Mesodermal cell (in vitro differentiated cells): ENCODE measurements around the gene RNF166. TPM values are rescaled to one million over a fixed set of nuclear protein-coding genes. Genes with fewer than 3 reads are reported as not detected.

Experiments used
- H3K27ac ChIP-seq: 2 replicates; pipeline ENCODE4 v1.7.0; 2013; ENCODE audit warnings: mild to moderate bottlenecking, low read depth, low read length, moderate library complexity; ENCODE audit not compliant: severe bottlenecking
- H3K36me3 ChIP-seq: 2 replicates; pipeline ENCODE4 v1.7.1; 2013; ENCODE audit warnings: mild to moderate bottlenecking, low read length, moderate library complexity; ENCODE audit not compliant: control insufficient read depth, insufficient read depth
- H3K4me1 ChIP-seq: one replicate; pipeline ENCODE4 v1.7.1; 2013; ENCODE audit warnings: mild to moderate bottlenecking, low read length; ENCODE audit not compliant: insufficient read depth, control insufficient read depth, poor library complexity, severe bottlenecking
- H3K4me3 ChIP-seq: 2 replicates; pipeline ENCODE4 v1.7.0; 2013; ENCODE audit warnings: low read length, control low read depth, mild to moderate bottlenecking; ENCODE audit not compliant: insufficient read depth, poor library complexity, severe bottlenecking; ENCODE audit errors: extremely low read depth
- H3K9me3 ChIP-seq: 2 replicates; pipeline ENCODE4 v1.7.1; 2013; ENCODE audit warnings: mild to moderate bottlenecking, low read length, moderate library complexity; ENCODE audit not compliant: control insufficient read depth
- WGBS, 2 experiments: methylation state at CpG; one replicate each; pipeline ENCODE4 v1.1.5; 2013; ENCODE audit warnings: missing lambda C conversion rate in 2 of 2; ENCODE audit not compliant: insufficient coverage in 2 of 2; 5-methylcytosine and 5-hydroxymethylcytosine counted together
- polyA plus RNA-seq, 2 experiments: library from polyadenylated mRNA; stranded (reverse); fragments of 50-300 nt; gene quantifications; one replicate each; pipeline ENCODE4 v1.2.3, GENCODE V29; 2013

The RNF166 gene
- 30.4 TPM for polyA plus RNA-seq (2013, experiment 1 of 2)
- polyA plus RNA-seq (2013, experiment 2 of 2): 27.9 TPM

- Histone ChIP-seq H3K4me1 (peaks cover 33% of the 10 kb centered on the region), H3K4me3 (peak within 1 kb of the TSS; percentile 95), H3K27ac (peak within 1 kb of the TSS; percentile 41), H3K36me3 (peaks cover 20% of the 10 kb centered on the region), H3K9me3 (no peaks in the 10 kb centered on the region)
- 0 to 1% methylated on average over 75 to 85 of the region's 86 CpGs for WGBS, 2 experiments
Observed at GRCh38 chr16:88706229-88706964, at the start of gene RNF166, which contains the start of gene CTU2. RNF166 (minus strand) TSS chr16:88706408; CDS start chr16:88706325, 83 bp downstream. CTU2 (plus strand) TSS chr16:88706503; CDS start chr16:88706531, 28 bp downstream.

- H3K4me3 ChIP-seq: no peak overlapping the region
- 75 to 77% methylated on average over 36 to 42 of the region's 42 CpGs for WGBS, 2 experiments
- H3K4me1 ChIP-seq: peaks cover 28% of the 10 kb centered on the region
- no peaks in the 10 kb centered on the region for H3K9me3 ChIP-seq
- no peak overlapping the region for H3K27ac ChIP-seq
- peaks cover 17% of the 10 kb centered on the region for H3K36me3 ChIP-seq
Observed at GRCh38 chr16:88754912-88755744, 48.9 kb upstream of the RNF166 start.

GRCh38 chr16:88754109-88754911 is 48.1 kb upstream of the RNF166 start:
- Histone ChIP-seq H3K9me3 (no peaks in the 10 kb centered on the region), H3K4me1 (peaks cover 19% of the 10 kb centered on the region), H3K4me3 (no peak overlapping the region), H3K27ac (no peak overlapping the region), H3K36me3 (peaks cover 17% of the 10 kb centered on the region)
- 96% methylated on average over 23 to 24 of the region's 28 CpGs for WGBS, 2 experiments

- H3K4me1 ChIP-seq: peaks cover 13% of the 10 kb centered on the region
- peaks cover 17% of the 10 kb centered on the region for H3K36me3 ChIP-seq
- H3K27ac ChIP-seq: no peak overlapping the region
- WGBS, 2 experiments: 82 to 84% methylated on average over 6 to 11 of the region's 11 CpGs
- no peak overlapping the region for H3K4me3 ChIP-seq
- no peaks in the 10 kb centered on the region for H3K9me3 ChIP-seq
Observed at GRCh38 chr16:88753602-88754001, 47.4 kb upstream of the RNF166 start.

- no peaks in the 10 kb centered on the region for H3K9me3 ChIP-seq
- H3K4me3 ChIP-seq: no peak overlapping the region
- 89% methylated on average over 4 of the region's 13 CpGs; no CpG with 5 or more reads in 1 of the 2 experiments for WGBS, 2 experiments
- H3K27ac ChIP-seq: no peak overlapping the region
- H3K4me1 ChIP-seq: peaks cover 13% of the 10 kb centered on the region
- peaks cover 18% of the 10 kb centered on the region for H3K36me3 ChIP-seq
Observed at GRCh38 chr16:88753191-88753590, 47.0 kb upstream of the RNF166 start.

GRCh38 chr16:88752386-88753002 is 46.3 kb upstream of the RNF166 start:
- H3K27ac ChIP-seq: no peak overlapping the region
- no peak overlapping the region for H3K4me3 ChIP-seq
- H3K9me3 ChIP-seq: no peaks in the 10 kb centered on the region
- WGBS, 2 experiments: 94 to 99% methylated on average over 11 to 16 of the region's 16 CpGs
- H3K36me3 ChIP-seq: peaks cover 20% of the 10 kb centered on the region
- peaks cover 13% of the 10 kb centered on the region for H3K4me1 ChIP-seq

GRCh38 chr16:88750854-88751253 is 44.6 kb upstream of the RNF166 start:
- Histone ChIP-seq H3K9me3 (no peaks in the 10 kb centered on the region), H3K36me3 (peaks cover 20% of the 10 kb centered on the region), H3K27ac (no peak overlapping the region), H3K4me3 (no peak overlapping the region), H3K4me1 (peaks cover 16% of the 10 kb centered on the region)
- WGBS, 2 experiments: 92% methylated on average over 10 of the region's 12 CpGs

- no peak overlapping the region for H3K27ac ChIP-seq
- peaks cover 20% of the 10 kb centered on the region for H3K36me3 ChIP-seq
- no peaks in the 10 kb centered on the region for H3K9me3 ChIP-seq
- peaks cover 4% of the 10 kb centered on the region for H3K4me1 ChIP-seq
- WGBS, 2 experiments: 97 to 98% methylated on average over 16 to 23 of the region's 26 CpGs
- H3K4me3 ChIP-seq: no peak overlapping the region
Observed at GRCh38 chr16:88749358-88749757, 43.1 kb upstream of the RNF166 start.

- Histone ChIP-seq H3K4me3 (no peak overlapping the region), H3K4me1 (peaks cover 3% of the 10 kb centered on the region), H3K9me3 (no peaks in the 10 kb centered on the region), H3K36me3 (peaks cover 22% of the 10 kb centered on the region), H3K27ac (no peak overlapping the region)
- WGBS, 2 experiments: 92 to 94% methylated on average over 8 to 9 of the region's 12 CpGs
Observed at GRCh38 chr16:88748364-88748763, 42.2 kb upstream of the RNF166 start.
